ENCODE measurements around the gene SIGLEC14. TPM values are rescaled to one million over a fixed set of nuclear protein-coding genes. Genes with fewer than 3 reads are reported as not detected.

SIGLEC14 gene
- polyA plus RNA-seq, 2 of the 4 experiments (the other 2 are of a cell fraction): 0.03 TPM; not detected in 1

- TF ChIP-seq NFE2L2 (conservative IDR thresholded peaks at IDR 0.05; ENCODE audit: low read length): no peak
- no peak for TF ChIP-seq HOXB13 (CRISPR knock-in tag; IDR thresholded peaks at IDR 0.05; ENCODE audit: low read depth)
Measured at GRCh38 chr19:51663650-51664049, 17.0 kb upstream of the SIGLEC14 start (continued).

GRCh38 chr19:51660975-51661600 lies 14.5 kb upstream of the SIGLEC14 start:
- Histone ChIP-seq H3K9me3 (peaks cover 8% of the 10 kb centered on the region; the same call in 2 of the 3 replicates), H3K4me3 (no peak overlapping the region), H3K4me2 (no peak overlapping the region), H3K4me1 (no peaks in the 10 kb centered on the region), H3K27ac (no peak overlapping the region)
- peak; percentile 77 to 87; a peak in 4 of 6 replicates for ATAC-seq
- ChIA-PET POLR2A (interaction anchor here (0.9 to 1.6 kb wide), 2 partner anchors 28 to 322 kb away, joined by 3 to 6 read pairs; no protein-coding TSS in a partner anchor), CTCF (interaction anchor here (0.5 to 5.8 kb wide), 24 partner anchors 9 to 644 kb away, joined by 3 to 72 read pairs (median 4); partner anchors contain the start of gene CEACAM18)
- TF ChIP-seq USF2 (IDR thresholded peaks at IDR 0.05) (no peak), CTCF (IDR thresholded peaks at IDR 0.05) (peak; percentile 55), RAD21 (conservative IDR thresholded peaks at IDR 0.05 in 1 of 2, IDR thresholded peaks at IDR 0.05 in 1 of 2) (peak; percentile 57 to 75), NFE2L2 (conservative IDR thresholded peaks at IDR 0.05; ENCODE audit: low read length) (no peak), SMC3 (IDR thresholded peaks at IDR 0.05) (peak; percentile 52), FOSL2 (IDR thresholded peaks at IDR 0.05) (no peak), FOSL2 (CRISPR knock-in tag; IDR thresholded peaks at IDR 0.05) (no peak), EHF (CRISPR knock-in tag; IDR thresholded peaks at IDR 0.05) (no peak), FOSB (CRISPR knock-in tag; IDR thresholded peaks at IDR 0.05) (no peak), CHD2 (IDR thresholded peaks at IDR 0.05; ENCODE audit: low read length, partially characterized antibody) (no peak)
- no peak for FAIRE-seq
- WGBS (ENCODE audit: missing lambda C conversion rate): 5% methylated on average over 10 of the region's 10 CpGs
- DNase-seq (ENCODE audit: low read depth in 1 of 2, low spot score in 1 of 2): peak; percentile 44 to 81

- ATAC-seq (peak; percentile 58 to 69; a peak in 4 of 6 replicates), DNase-seq (ENCODE audit: low read depth in 1 of 2, low spot score in 1 of 2) (peak; percentile 12 to 43), FAIRE-seq (no peak)
- H3K4me1 ChIP-seq: no peaks in the 10 kb centered on the region
- H3K27ac ChIP-seq: no peak overlapping the region
- POLR2A ChIA-PET: no interaction called here
- H3K9me3 ChIP-seq: peaks cover 13% of the 10 kb centered on the region
- H3K4me3 ChIP-seq: no peak overlapping the region
- CTCF ChIA-PET: interaction anchor here (0.6 to 2.2 kb wide), 10 partner anchors 8 to 1171 kb away, joined by 3 to 9 read pairs (median 4); partner anchors contain the start of gene SIGLEC14
- WGBS (ENCODE audit: missing lambda C conversion rate): under 1% methylated on average over 4 of the region's 4 CpGs
- H3K4me2 ChIP-seq: no peak overlapping the region
- TF ChIP-seq HES2 (IDR thresholded peaks at IDR 0.05) (no peak), HEYL (CRISPR knock-in tag; IDR thresholded peaks at IDR 0.05) (no peak), MAFK (IDR thresholded peaks at IDR 0.05; ENCODE audit: partially characterized antibody) (peak; percentile 52), HMGXB4 (CRISPR knock-in tag; IDR thresholded peaks at IDR 0.05; ENCODE audit: borderline replicate concordance) (no peak), JUNB (IDR thresholded peaks at IDR 0.05) (no peak)
Measured at GRCh38 chr19:51654783-51655182, 8.2 kb upstream of the SIGLEC14 start.
